Measurements from ENCODE around the gene ZNF234.

- no peak for TF ChIP-seq CTCF (conservative IDR thresholded peaks at IDR 0.05; ENCODE audit: low read depth, low read length)
- no peak for TF ChIP-seq POLR2A (IDR thresholded peaks at IDR 0.05; ENCODE audit: low read depth, low read length)
- no peak for TF ChIP-seq BHLHE40 (IDR thresholded peaks at IDR 0.05; ENCODE audit: low read depth, low read length)
- TF ChIP-seq USF2 (IDR thresholded peaks at IDR 0.05; ENCODE audit: low read depth, low read length): no peak
- no peak for TF ChIP-seq MXI1 (IDR thresholded peaks at IDR 0.05; ENCODE audit: borderline replicate concordance, low read depth, low read length)
- TF ChIP-seq SMC3 (IDR thresholded peaks at IDR 0.05; ENCODE audit: low read depth, low read length): no peak
- no peak for TF ChIP-seq RAD21 (IDR thresholded peaks at IDR 0.05; ENCODE audit: low read length)
- no peak for TF ChIP-seq MAFK (IDR thresholded peaks at IDR 0.05; ENCODE audit: low read depth, low read length)
- TF ChIP-seq RCOR1 (IDR thresholded peaks at IDR 0.05; ENCODE audit: insufficient replicate concordance, low read length): no peak
- TF ChIP-seq FOS (IDR thresholded peaks at IDR 0.05; ENCODE audit: low read depth, low read length): no peak
- no peak for TF ChIP-seq RFX5 (IDR thresholded peaks at IDR 0.05; ENCODE audit: low read depth, low read length)
These were observed 48.7 kb downstream of the ZNF234 start for GRCh38 chr19:44190020-44190419.

Measured in IMR-90 (cell line).